ENCODE results near the gene CALD1. TPM values are rescaled to one million over a fixed set of nuclear protein-coding genes. Genes with fewer than 3 reads are reported as not detected.
A peak's percentile ranks its signal among the peaks of the same experiment; 100 is the strongest.

CALD1 gene
- polyA plus RNA-seq, 4 donors: 3.4 to 70.8 (median 45.3) TPM

DNA sequence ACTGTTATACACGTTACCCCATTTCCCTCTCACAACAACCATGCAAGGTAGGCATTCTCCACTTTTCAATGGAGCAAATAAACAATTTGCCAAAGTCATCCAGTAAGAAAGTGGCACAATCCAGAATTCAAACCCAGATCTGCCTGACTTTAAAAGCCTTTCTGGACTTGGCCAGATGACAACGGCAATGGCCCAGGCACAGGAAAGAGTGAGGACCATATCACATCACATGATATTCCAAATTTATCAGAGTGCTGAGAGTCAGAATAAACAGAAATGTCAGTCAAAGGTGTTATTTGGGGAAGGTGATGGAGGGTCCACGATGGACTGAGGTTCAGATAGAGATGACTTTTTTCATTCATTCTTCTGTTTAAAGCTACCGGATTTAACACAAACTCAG is 48.0 kb downstream of the CALD1 start:
- H3K27me3 ChIP-seq (ENCODE audit: control insufficient read depth in 3 of 3, insufficient read depth in 3 of 3, low read length in 3 of 3): no peaks in the 10 kb centered on the region
- H3K9me3 ChIP-seq (ENCODE audit: control insufficient read depth in 2 of 2, insufficient read depth in 1 of 2, low read depth in 1 of 2, low read length in 1 of 2): no peaks in the 10 kb centered on the region
- H3K4me1 ChIP-seq (ENCODE audit: control insufficient read depth in 3 of 3, insufficient read depth in 2 of 3, low read depth in 1 of 3, low read length in 2 of 3): no peaks in the 10 kb centered on the region
- H3K4me3 ChIP-seq (ENCODE audit: low read depth in 1 of 3, low read length in 3 of 3): no peak overlapping the region
- WGBS, 3 donors: 81 to 88% (median 84%) methylated on average over 4 of the region's 4 CpGs
- H3K27ac ChIP-seq (ENCODE audit: low read depth in 1 of 3, low read length in 2 of 3): peak overlapping the region in 2 of 3 donors; percentile 9 to 29
- no peaks in the 10 kb centered on the region for H3K36me3 ChIP-seq (ENCODE audit: control insufficient read depth in 3 of 3, insufficient read depth in 2 of 3, low read depth in 1 of 3, low read length in 3 of 3)
- FAIRE-seq (no peak), DNase-seq (no peak)

DNA sequence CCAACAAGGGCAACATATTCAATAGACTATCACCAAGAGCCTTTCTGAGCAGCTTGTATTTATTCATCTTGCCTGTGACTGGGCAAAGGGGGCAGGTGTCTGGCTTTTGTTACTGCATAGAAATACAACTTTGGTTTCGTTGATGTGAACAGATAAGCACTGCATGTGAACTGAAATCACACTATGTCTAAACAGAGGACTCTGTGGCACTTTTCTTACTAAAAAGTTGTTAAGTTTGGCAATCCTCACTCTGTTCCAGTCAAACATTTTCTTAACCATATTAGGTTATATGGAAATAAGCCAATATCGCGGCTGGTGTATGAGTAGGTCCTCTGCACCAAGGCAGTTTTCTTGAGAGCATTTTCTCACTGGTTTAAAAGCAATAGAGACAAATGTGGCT is 48.5 kb downstream of the CALD1 start:
- no peak overlapping the region for H3K4me3 ChIP-seq (ENCODE audit: low read depth in 1 of 3, low read length in 3 of 3)
- FAIRE-seq (no peak), DNase-seq (no peak)
- H3K9me3 ChIP-seq (ENCODE audit: control insufficient read depth in 2 of 2, insufficient read depth in 1 of 2, low read depth in 1 of 2, low read length in 1 of 2): no peaks in the 10 kb centered on the region
- no peaks in the 10 kb centered on the region for H3K4me1 ChIP-seq (ENCODE audit: control insufficient read depth in 3 of 3, insufficient read depth in 2 of 3, low read depth in 1 of 3, low read length in 2 of 3)
- WGBS, 3 donors: 67 to 83% (median 70%) methylated on average over 3 of the region's 3 CpGs
- no peaks in the 10 kb centered on the region for H3K27me3 ChIP-seq (ENCODE audit: control insufficient read depth in 3 of 3, insufficient read depth in 3 of 3, low read length in 3 of 3)
- no peaks in the 10 kb centered on the region for H3K36me3 ChIP-seq (ENCODE audit: control insufficient read depth in 3 of 3, insufficient read depth in 2 of 3, low read depth in 1 of 3, low read length in 3 of 3)
- H3K27ac ChIP-seq (ENCODE audit: low read depth in 1 of 3, low read length in 2 of 3): peak overlapping the region in 2 of 3 donors; percentile 8 to 9

DNA sequence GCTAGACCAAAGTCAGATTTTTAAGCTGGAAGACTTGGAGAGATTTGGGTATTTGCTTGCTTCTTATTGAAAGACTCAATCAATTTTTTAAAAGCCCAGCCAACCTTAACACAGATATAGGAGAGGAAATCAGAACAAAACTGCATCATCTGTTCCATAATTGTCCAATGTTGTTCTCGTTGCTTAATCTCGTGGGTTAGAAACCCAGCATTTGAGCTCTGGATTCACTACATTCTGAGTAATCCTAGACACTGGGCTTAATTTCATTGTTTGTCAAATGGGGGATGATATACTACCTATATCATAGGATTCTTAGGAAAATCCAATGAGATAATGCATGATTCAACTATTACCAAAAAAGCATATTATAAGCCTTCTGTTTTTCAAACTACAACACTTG is 48.9 kb downstream of the CALD1 start:
- FAIRE-seq (no peak), DNase-seq (no peak)
- no peaks in the 10 kb centered on the region for H3K9me3 ChIP-seq (ENCODE audit: control insufficient read depth in 2 of 2, insufficient read depth in 1 of 2, low read depth in 1 of 2, low read length in 1 of 2)
- no peaks in the 10 kb centered on the region for H3K27me3 ChIP-seq (ENCODE audit: control insufficient read depth in 3 of 3, insufficient read depth in 3 of 3, low read length in 3 of 3)
- H3K36me3 ChIP-seq (ENCODE audit: control insufficient read depth in 3 of 3, insufficient read depth in 2 of 3, low read depth in 1 of 3, low read length in 3 of 3): no peaks in the 10 kb centered on the region
- no peaks in the 10 kb centered on the region for H3K4me1 ChIP-seq (ENCODE audit: control insufficient read depth in 3 of 3, insufficient read depth in 2 of 3, low read depth in 1 of 3, low read length in 2 of 3)
- H3K27ac ChIP-seq (ENCODE audit: low read depth in 1 of 3, low read length in 2 of 3): peak overlapping the region in 2 of 3 donors; percentile 46 to 50
- H3K4me3 ChIP-seq (ENCODE audit: low read depth in 1 of 3, low read length in 3 of 3): no peak overlapping the region
- 67 to 78% (median 76%) methylated on average over 2 of the region's 2 CpGs for WGBS, 3 donors

DNA sequence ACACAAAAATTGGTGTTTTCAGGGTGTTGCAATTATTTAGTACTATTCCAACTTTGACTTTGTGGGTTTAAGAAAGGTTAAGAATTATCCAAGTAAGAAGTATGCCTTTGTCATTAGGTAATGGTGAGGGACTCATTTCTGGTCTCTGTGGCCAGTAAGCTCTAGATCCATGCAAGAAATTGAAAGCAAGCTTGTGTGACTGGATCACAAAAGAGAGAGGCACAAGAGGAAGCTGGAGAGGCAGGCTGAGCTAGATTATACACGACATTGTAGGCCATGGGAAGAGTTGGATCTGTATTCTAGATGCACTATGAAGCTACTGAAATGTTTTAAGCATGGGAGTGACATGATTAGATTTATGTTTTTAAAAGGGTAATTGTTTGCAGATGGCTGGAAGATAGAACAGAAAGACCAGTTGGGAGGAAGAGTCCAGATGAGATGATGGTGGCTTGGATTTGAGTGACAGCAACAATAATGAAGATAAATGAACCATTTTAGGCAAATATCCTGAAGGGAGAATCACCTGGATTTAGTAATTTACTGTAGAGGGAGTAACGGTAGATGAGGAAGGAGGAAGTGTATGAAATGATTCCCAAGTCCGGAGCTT is 50.0 kb downstream of the CALD1 start:
- H3K4me3 ChIP-seq (ENCODE audit: low read depth in 1 of 3, low read length in 3 of 3): no peak overlapping the region
- FAIRE-seq: no peak
- no peaks in the 10 kb centered on the region for H3K4me1 ChIP-seq (ENCODE audit: control insufficient read depth in 3 of 3, insufficient read depth in 2 of 3, low read depth in 1 of 3, low read length in 2 of 3)
- H3K9me3 ChIP-seq (ENCODE audit: control insufficient read depth in 2 of 2, insufficient read depth in 1 of 2, low read depth in 1 of 2, low read length in 1 of 2): no peaks in the 10 kb centered on the region
- H3K27me3 ChIP-seq (ENCODE audit: control insufficient read depth in 3 of 3, insufficient read depth in 3 of 3, low read length in 3 of 3): no peaks in the 10 kb centered on the region
- no peak for DNase-seq
- no peaks in the 10 kb centered on the region for H3K36me3 ChIP-seq (ENCODE audit: control insufficient read depth in 3 of 3, insufficient read depth in 2 of 3, low read depth in 1 of 3, low read length in 3 of 3)
- H3K27ac ChIP-seq (ENCODE audit: low read depth in 1 of 3, low read length in 2 of 3): no peak overlapping the region
- 60 to 66% (median 66%) methylated on average over 3 of the region's 3 CpGs for WGBS, 3 donors

DNA sequence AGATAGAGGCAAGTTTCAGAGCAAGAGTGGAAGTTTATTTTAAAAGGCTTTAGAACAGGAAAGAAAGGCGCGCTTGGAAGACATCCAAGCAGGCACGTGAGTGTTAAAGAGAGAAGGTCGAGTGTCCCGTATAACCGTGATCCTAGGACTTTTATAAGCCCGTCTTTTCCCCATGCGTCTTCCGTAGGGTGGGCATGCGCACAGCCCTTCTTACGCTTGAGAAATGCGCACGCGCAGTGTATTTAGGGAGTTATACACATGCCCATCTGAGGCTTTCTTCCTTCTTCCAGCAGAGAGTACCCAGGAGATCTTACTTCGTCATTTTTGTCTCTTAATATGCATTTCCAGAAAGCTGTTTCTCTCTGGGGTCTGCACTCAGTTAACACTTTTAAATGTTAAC is 52.4 kb downstream of the CALD1 start:
- Histone ChIP-seq H3K36me3 (ENCODE audit: control insufficient read depth in 3 of 3, insufficient read depth in 2 of 3, low read depth in 1 of 3, low read length in 3 of 3) (no peaks in the 10 kb centered on the region), H3K27me3 (ENCODE audit: control insufficient read depth in 3 of 3, insufficient read depth in 3 of 3, low read length in 3 of 3) (no peaks in the 10 kb centered on the region), H3K9me3 (ENCODE audit: control insufficient read depth in 2 of 2, insufficient read depth in 1 of 2, low read depth in 1 of 2, low read length in 1 of 2) (no peaks in the 10 kb centered on the region), H3K4me1 (ENCODE audit: control insufficient read depth in 3 of 3, insufficient read depth in 2 of 3, low read depth in 1 of 3, low read length in 2 of 3) (no peaks in the 10 kb centered on the region), H3K27ac (ENCODE audit: low read depth in 1 of 3, low read length in 2 of 3) (no peak overlapping the region), H3K4me3 (ENCODE audit: low read depth in 1 of 3, low read length in 3 of 3) (no peak overlapping the region)
- no peak for FAIRE-seq
- DNase-seq: peak in 1 of 2 donors; percentile 11
- 73 to 77% (median 76%) methylated on average over 15 of the region's 15 CpGs for WGBS, 3 donors

DNA sequence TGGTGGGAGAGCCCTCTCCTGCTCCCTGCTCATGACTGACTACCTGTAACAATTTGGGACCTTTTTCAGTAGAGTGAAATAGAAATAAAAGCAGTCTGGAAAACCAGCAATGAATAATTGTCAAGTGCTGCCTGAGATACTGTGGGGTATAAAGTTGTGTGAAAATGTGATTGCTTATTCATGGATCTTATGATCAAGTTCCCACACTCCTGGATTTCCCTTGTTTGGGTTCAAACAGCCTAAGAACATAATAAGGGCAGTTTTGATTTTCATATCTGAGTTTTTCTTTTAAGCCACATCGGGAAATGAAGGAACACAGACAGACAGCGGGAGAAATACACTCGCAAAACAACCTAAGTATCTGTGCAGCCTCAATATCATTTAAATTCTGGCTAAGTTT is 52.9 kb downstream of the CALD1 start:
- no peaks in the 10 kb centered on the region for H3K36me3 ChIP-seq (ENCODE audit: control insufficient read depth in 3 of 3, insufficient read depth in 2 of 3, low read depth in 1 of 3, low read length in 3 of 3)
- 83 to 92% (median 85%) methylated on average over 3 of the region's 3 CpGs for WGBS, 3 donors
- no peaks in the 10 kb centered on the region for H3K9me3 ChIP-seq (ENCODE audit: control insufficient read depth in 2 of 2, insufficient read depth in 1 of 2, low read depth in 1 of 2, low read length in 1 of 2)
- no peaks in the 10 kb centered on the region for H3K4me1 ChIP-seq (ENCODE audit: control insufficient read depth in 3 of 3, insufficient read depth in 2 of 3, low read depth in 1 of 3, low read length in 2 of 3)
- no peak overlapping the region for H3K27ac ChIP-seq (ENCODE audit: low read depth in 1 of 3, low read length in 2 of 3)
- no peaks in the 10 kb centered on the region for H3K27me3 ChIP-seq (ENCODE audit: control insufficient read depth in 3 of 3, insufficient read depth in 3 of 3, low read length in 3 of 3)
- FAIRE-seq (no peak), DNase-seq (no peak)
- no peak overlapping the region for H3K4me3 ChIP-seq (ENCODE audit: low read depth in 1 of 3, low read length in 3 of 3)

DNA sequence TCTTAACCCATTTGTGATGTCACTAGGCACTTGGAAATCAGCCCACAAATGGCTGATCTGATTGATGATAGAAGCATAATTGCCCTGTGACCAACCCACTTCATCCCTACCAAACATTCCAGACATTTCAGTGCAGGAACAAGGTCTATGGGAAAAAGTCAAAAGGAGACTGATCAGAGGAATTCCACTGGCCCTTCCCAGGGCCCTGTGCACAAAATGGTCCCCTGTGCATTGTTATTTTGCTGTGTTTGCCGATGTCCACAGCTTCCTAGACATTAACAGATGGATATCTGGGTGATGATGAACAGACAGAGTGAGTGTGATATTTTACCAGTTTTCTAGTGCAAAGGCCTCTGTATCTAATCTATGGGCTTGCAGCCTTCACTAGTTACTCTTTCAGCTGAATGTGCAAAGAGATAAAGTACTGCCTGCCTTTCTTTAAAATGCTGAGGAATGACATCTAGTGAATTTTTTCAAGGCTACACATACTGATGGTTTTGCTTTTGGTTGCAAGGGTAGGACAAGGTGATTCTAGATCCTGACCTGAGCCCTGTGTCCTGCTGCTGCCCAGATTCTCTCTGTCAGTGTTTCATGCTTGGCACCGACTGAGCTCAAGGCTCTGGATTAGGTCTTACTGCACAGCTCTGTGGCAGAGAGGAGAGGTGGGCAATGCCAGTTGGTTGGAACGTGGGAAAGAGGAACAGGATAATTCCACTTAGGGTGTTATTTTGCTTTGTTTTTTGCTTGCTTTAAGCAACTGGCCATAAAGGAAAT is 55.4 kb downstream of the CALD1 start:
- Histone ChIP-seq H3K4me1 (ENCODE audit: control insufficient read depth in 3 of 3, insufficient read depth in 2 of 3, low read depth in 1 of 3, low read length in 2 of 3) (no peaks in the 10 kb centered on the region), H3K27me3 (ENCODE audit: control insufficient read depth in 3 of 3, insufficient read depth in 3 of 3, low read length in 3 of 3) (no peaks in the 10 kb centered on the region), H3K27ac (ENCODE audit: low read depth in 1 of 3, low read length in 2 of 3) (peak overlapping the region in 1 of 3 donors; percentile 19), H3K9me3 (ENCODE audit: control insufficient read depth in 2 of 2, insufficient read depth in 1 of 2, low read depth in 1 of 2, low read length in 1 of 2) (no peaks in the 10 kb centered on the region), H3K36me3 (ENCODE audit: control insufficient read depth in 3 of 3, insufficient read depth in 2 of 3, low read depth in 1 of 3, low read length in 3 of 3) (no peaks in the 10 kb centered on the region), H3K4me3 (ENCODE audit: low read depth in 1 of 3, low read length in 3 of 3) (no peak overlapping the region)
- no peak for DNase-seq
- FAIRE-seq: no peak
- WGBS, 3 donors: 48 to 52% (median 50%) methylated on average over 3 of the region's 3 CpGs

DNA sequence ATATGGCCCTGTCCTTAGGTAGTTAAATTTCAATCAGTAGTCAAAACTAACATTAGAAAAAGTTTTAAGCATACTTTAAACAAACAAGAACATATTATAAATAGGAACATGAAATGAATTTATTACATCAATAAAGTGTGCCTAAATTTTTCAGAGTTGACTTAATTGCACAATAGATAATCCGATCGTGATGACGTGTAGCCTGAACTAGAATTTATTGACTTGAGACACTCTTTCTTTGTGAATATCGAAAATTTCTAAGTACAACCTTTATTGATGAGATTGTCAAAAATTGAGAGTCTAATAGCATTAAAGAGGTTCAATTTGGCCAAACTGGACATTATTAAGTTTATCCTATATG is 56.0 kb downstream of the CALD1 start:
- no peak for DNase-seq
- Histone ChIP-seq H3K36me3 (ENCODE audit: control insufficient read depth in 3 of 3, insufficient read depth in 2 of 3, low read depth in 1 of 3, low read length in 3 of 3) (no peaks in the 10 kb centered on the region), H3K4me1 (ENCODE audit: control insufficient read depth in 3 of 3, insufficient read depth in 2 of 3, low read depth in 1 of 3, low read length in 2 of 3) (no peaks in the 10 kb centered on the region), H3K9me3 (ENCODE audit: control insufficient read depth in 2 of 2, insufficient read depth in 1 of 2, low read depth in 1 of 2, low read length in 1 of 2) (no peaks in the 10 kb centered on the region), H3K27me3 (ENCODE audit: control insufficient read depth in 3 of 3, insufficient read depth in 3 of 3, low read length in 3 of 3) (no peaks in the 10 kb centered on the region), H3K27ac (ENCODE audit: low read depth in 1 of 3, low read length in 2 of 3) (peak overlapping the region in 1 of 3 donors; percentile 38), H3K4me3 (ENCODE audit: low read depth in 1 of 3, low read length in 3 of 3) (no peak overlapping the region)
- 45 to 62% (median 46%) methylated on average over 4 of the region's 4 CpGs for WGBS, 3 donors
- FAIRE-seq: no peak

All from small intestine (tissue), 7 donors.